ENCODE measurements around the gene ARHGAP6.
A peak's percentile ranks its signal among the peaks of the same experiment; 100 is the strongest.

ARHGAP6 gene

DNA sequence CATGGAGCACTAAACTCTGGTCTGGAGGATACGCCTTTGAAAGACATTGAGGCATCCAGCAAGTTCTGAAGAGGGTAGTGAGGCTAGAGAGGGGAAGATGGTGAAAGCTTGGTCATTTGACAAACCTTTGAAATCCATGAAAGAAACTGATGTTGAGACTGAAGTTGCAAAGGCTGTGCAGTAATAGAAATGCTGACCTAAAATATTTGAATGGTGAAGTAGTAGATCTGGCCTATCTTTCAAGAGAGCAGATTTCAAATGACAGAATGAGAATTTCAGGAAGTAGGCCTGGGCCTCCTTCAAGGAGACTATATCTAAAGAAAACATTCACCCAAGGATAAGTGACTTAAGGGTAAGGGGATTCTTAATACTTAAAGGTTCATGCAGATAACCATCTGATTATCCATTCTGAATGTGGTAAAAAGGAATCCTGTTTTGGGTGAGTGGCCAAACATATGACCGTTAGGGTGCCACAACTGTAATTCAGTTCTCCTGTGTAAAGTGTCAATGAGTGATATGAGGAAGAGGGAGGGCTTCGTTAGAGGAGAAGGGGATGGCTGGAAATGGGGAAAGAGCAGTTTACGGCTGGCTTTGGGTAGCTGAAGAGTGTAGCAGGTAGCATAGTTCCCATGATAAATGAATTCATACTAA lies 310.3 kb downstream of the ARHGAP6 start:
- Histone ChIP-seq H3K36me3 (ENCODE audit: control insufficient read depth in 2 of 2, insufficient read depth in 2 of 2, low read length in 2 of 2) (no peaks in the 10 kb centered on the region), H3K4me1 (ENCODE audit: control insufficient read depth, insufficient read depth, low read length) (peaks cover 12% of the 10 kb centered on the region), H3K9ac (ENCODE audit: low read length in 2 of 2) (no peak overlapping the region), H3K27me3 (ENCODE audit: control insufficient read depth in 1 of 2, insufficient read depth in 2 of 2, low read length in 2 of 2) (peaks cover 0 to 2% of the 10 kb centered on the region in 2 donors), H3K4me3 (ENCODE audit: low read length in 2 of 2) (no peak overlapping the region), H3K27ac (ENCODE audit: low read length) (no peak overlapping the region), H3K9me3 (ENCODE audit: control insufficient read depth in 2 of 2, low read length in 2 of 2) (no peaks in the 10 kb centered on the region)

DNA sequence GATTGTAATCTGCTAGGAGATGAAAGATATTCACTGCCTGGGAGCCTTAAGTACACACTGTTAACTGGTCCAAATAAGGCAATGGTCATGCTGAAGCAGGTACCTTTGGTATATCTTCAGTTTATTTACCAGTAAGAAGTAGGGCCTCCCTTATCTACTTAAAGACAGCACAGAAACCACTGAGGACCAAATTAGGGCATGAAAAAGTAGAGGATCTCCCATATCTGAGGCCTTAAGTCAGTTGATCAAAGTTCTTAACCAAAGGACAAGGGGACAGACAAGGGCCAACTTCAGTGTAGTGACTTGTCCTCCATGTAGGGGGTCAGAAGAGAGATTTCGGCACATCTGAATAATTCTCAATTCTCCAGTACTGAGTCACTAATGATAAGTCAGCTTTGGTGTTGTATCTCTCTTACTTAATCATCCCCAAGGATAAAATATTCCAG lies 313.4 kb downstream of the ARHGAP6 start:
- no peak overlapping the region for H3K4me3 ChIP-seq (ENCODE audit: low read length in 2 of 2)
- H3K4me1 ChIP-seq (ENCODE audit: control insufficient read depth, insufficient read depth, low read length): peaks cover 14% of the 10 kb centered on the region
- no peaks in the 10 kb centered on the region for H3K36me3 ChIP-seq (ENCODE audit: control insufficient read depth in 2 of 2, insufficient read depth in 2 of 2, low read length in 2 of 2)
- no peak overlapping the region for H3K9ac ChIP-seq (ENCODE audit: low read length in 2 of 2)
- no peaks in the 10 kb centered on the region for H3K9me3 ChIP-seq (ENCODE audit: control insufficient read depth in 2 of 2, low read length in 2 of 2)
- H3K27ac ChIP-seq (ENCODE audit: low read length): no peak overlapping the region
- H3K27me3 ChIP-seq (ENCODE audit: control insufficient read depth in 1 of 2, insufficient read depth in 2 of 2, low read length in 2 of 2): peaks cover 0 to 2% of the 10 kb centered on the region in 2 donors

DNA sequence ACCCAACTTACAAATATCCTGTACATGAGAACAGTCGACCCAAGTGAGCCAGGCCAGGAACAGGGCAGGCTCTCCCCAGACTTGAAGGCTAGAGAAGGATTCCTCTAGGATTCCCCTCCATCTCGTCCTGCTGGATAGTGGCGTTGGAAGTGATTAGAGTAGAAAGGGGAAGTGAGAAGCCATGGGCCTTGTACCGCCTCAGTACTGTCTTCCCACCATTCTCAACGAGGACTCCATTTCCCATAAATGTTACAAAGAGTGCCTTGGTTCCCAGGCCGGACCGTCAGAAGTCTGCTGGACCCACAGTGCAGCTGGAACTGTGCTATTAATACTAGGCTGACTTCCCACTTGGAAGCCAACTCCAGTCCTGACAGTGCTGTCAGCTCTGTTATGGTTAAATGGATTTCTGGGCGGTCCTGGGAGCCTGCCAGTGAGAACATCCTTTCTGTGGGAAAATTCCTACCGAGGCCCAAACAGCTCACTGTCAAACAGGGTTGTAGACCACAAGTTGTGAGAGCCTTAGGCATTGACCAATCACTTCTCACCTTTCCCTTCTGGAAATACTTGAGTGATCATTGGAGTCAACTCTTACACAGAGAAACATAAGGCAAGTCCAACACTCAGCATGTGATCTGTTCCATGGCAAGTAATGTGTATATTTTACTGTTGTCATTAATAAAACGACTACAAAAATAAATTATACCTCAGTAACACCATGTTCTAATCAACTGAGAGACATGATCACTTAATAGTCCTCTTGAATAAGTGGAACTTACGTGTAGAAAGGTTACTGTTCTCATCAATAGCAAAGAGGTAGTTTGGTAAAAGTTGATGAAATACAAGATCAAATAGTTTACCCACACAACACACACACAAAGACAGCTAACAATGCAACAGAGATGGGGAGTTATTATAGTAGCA lies 314.1 kb downstream of the ARHGAP6 start:
- Histone ChIP-seq H3K27me3 (ENCODE audit: control insufficient read depth in 1 of 2, insufficient read depth in 2 of 2, low read length in 2 of 2) (peaks cover 0 to 2% of the 10 kb centered on the region in 2 donors), H3K4me3 (ENCODE audit: low read length in 2 of 2) (peak overlapping the region in 1 of 2 donors; percentile 30), H3K9ac (ENCODE audit: low read length in 2 of 2) (no peak overlapping the region), H3K4me1 (ENCODE audit: control insufficient read depth, insufficient read depth, low read length) (peaks cover 14% of the 10 kb centered on the region), H3K9me3 (ENCODE audit: control insufficient read depth in 2 of 2, low read length in 2 of 2) (no peaks in the 10 kb centered on the region), H3K36me3 (ENCODE audit: control insufficient read depth in 2 of 2, insufficient read depth in 2 of 2, low read length in 2 of 2) (no peaks in the 10 kb centered on the region), H3K27ac (ENCODE audit: low read length) (peak overlapping the region; percentile 32)

DNA sequence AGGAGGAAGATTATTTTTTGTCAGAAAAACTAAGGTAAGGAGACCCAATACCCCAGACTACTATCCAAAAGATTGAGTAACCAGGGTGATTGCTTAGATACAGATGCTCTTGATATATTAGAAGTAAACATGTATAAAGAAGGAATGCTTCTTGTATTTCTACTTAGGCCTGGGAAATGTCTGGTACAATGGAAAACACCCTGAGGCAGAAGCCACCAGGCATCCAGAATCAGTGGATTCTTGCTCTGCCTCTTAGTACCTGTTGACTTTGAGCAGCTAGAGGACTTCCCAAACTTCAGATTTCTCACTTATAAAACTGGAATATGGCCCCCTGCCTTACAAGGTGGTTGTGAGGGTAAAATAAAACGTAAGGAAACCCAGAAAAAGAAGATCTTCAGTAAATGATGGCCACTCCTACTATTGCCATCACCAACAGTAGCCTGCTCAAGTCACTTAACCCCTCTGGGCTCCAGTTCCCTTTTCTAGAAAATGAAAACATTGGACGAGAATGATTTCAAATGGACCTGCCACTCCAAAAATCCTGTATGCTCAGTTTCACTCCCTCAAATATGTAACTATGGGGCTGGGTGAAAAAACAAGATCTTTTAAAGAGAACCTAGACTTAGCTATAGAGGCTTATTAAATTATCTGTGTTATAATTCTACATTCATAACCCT lies 315.9 kb downstream of the ARHGAP6 start:
- no peaks in the 10 kb centered on the region for H3K36me3 ChIP-seq (ENCODE audit: control insufficient read depth in 2 of 2, insufficient read depth in 2 of 2, low read length in 2 of 2)
- no peak overlapping the region for H3K4me3 ChIP-seq (ENCODE audit: low read length in 2 of 2)
- H3K4me1 ChIP-seq (ENCODE audit: control insufficient read depth, insufficient read depth, low read length): peaks cover 14% of the 10 kb centered on the region
- no peak overlapping the region for H3K27ac ChIP-seq (ENCODE audit: low read length)
- H3K9me3 ChIP-seq (ENCODE audit: control insufficient read depth in 2 of 2, low read length in 2 of 2): no peaks in the 10 kb centered on the region
- H3K27me3 ChIP-seq (ENCODE audit: control insufficient read depth in 1 of 2, insufficient read depth in 2 of 2, low read length in 2 of 2): peaks cover 0 to 2% of the 10 kb centered on the region in 2 donors
- H3K9ac ChIP-seq (ENCODE audit: low read length in 2 of 2): peak overlapping the region in 1 of 2 donors; percentile 5

DNA sequence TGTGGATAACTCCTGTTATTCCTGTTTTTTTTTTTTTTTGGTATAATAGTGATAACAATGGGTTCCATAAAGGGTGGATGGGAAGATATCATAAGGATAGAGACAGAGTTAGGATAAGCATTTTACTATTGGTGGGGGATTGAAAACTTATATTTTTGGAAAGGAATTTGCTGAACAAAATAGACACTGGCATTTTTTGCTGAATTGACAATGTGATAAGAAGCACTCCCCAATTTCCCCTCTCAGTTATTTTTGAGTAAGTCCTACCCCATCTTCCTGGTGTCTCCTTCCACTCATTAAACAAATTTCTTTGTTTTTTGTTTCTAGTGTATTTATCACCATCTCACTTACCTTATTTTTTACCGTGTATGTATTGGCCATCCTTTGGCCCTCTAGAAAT lies 316.7 kb downstream of the ARHGAP6 start:
- Histone ChIP-seq H3K9ac (ENCODE audit: low read length in 2 of 2) (no peak overlapping the region), H3K4me3 (ENCODE audit: low read length in 2 of 2) (no peak overlapping the region), H3K27ac (ENCODE audit: low read length) (no peak overlapping the region), H3K4me1 (ENCODE audit: control insufficient read depth, insufficient read depth, low read length) (peaks cover 14% of the 10 kb centered on the region), H3K9me3 (ENCODE audit: control insufficient read depth in 2 of 2, low read length in 2 of 2) (no peaks in the 10 kb centered on the region), H3K27me3 (ENCODE audit: control insufficient read depth in 1 of 2, insufficient read depth in 2 of 2, low read length in 2 of 2) (peaks cover 0 to 2% of the 10 kb centered on the region in 2 donors), H3K36me3 (ENCODE audit: control insufficient read depth in 2 of 2, insufficient read depth in 2 of 2, low read length in 2 of 2) (no peaks in the 10 kb centered on the region)

DNA sequence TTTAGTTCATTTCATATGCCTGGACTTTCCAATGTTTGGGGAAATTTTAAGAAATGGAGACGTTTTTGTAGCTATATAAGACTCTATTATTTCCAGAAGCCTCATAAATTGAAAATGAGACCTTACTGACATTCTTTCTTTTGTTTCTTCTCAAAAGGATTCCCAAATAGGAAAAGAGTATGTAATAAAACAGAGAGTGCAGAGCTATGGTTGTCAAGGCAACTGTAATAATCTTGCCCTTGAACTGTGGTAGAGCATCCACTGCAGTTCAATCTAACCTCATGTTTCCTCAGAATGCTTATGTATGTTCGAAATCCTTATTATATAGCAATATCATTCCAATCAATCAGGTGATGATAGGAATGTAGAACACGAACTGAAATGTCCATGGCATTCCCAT lies 318.4 kb downstream of the ARHGAP6 start:
- Histone ChIP-seq H3K4me1 (ENCODE audit: control insufficient read depth, insufficient read depth, low read length) (peaks cover 8% of the 10 kb centered on the region), H3K9me3 (ENCODE audit: control insufficient read depth in 2 of 2, low read length in 2 of 2) (no peaks in the 10 kb centered on the region), H3K36me3 (ENCODE audit: control insufficient read depth in 2 of 2, insufficient read depth in 2 of 2, low read length in 2 of 2) (no peaks in the 10 kb centered on the region), H3K9ac (ENCODE audit: low read length in 2 of 2) (no peak overlapping the region), H3K27ac (ENCODE audit: low read length) (no peak overlapping the region), H3K4me3 (ENCODE audit: low read length in 2 of 2) (no peak overlapping the region), H3K27me3 (ENCODE audit: control insufficient read depth in 1 of 2, insufficient read depth in 2 of 2, low read length in 2 of 2) (peaks cover 0 to 2% of the 10 kb centered on the region in 2 donors)

DNA sequence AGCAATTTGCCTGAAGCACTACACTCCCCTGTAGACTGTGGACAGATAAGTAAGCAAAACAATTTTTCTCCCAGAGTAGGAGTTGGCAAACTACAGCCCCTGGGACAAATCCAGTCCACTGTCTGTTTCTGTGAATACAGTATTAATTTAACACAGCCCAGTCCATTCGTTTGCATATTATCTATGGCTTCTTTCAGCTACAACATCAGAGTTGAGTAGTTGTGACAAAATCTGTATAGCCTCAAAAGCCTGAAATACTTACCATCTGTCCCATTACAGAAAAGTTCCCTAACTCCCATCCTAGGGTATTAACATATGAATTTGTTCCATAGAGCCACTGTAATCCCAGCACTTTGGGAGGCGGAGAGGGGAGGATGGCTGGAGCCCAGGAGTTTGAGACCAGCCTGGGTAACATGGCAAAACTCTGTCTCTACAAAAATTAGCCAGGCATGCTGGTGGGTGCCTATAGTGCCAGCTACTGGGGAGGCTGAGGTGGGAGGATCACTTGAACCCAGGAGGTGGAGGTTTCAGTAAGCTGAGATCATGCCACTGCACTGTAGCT lies 319.5 kb downstream of the ARHGAP6 start:
- no peak overlapping the region for H3K27ac ChIP-seq (ENCODE audit: low read length)

DNA sequence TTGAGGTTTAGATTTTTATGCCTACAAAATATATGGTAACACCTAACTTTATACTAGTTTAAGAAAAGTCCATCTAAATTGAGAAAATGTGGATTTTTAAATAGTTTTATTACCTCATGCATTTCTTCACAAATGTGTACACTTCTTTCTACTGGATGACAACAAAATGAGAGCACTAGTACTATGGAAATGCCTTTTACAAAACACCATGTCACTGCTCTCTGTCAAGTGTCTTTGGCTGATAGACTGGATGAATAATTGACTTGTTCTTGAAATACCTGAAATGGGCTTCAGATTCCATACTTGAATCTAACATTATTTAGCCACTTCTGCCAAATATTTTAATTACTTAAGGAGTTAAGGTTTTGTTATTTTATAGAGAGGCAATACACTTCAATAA lies 323.0 kb downstream of the ARHGAP6 start:
- Histone ChIP-seq H3K27me3 (ENCODE audit: control insufficient read depth in 1 of 2, insufficient read depth in 2 of 2, low read length in 2 of 2) (no peaks in the 10 kb centered on the region), H3K4me3 (ENCODE audit: low read length in 2 of 2) (no peak overlapping the region), H3K9me3 (ENCODE audit: control insufficient read depth in 2 of 2, low read length in 2 of 2) (no peaks in the 10 kb centered on the region), H3K36me3 (ENCODE audit: control insufficient read depth in 2 of 2, insufficient read depth in 2 of 2, low read length in 2 of 2) (no peaks in the 10 kb centered on the region), H3K9ac (ENCODE audit: low read length in 2 of 2) (no peak overlapping the region), H3K4me1 (ENCODE audit: control insufficient read depth, insufficient read depth, low read length) (peaks cover 2% of the 10 kb centered on the region), H3K27ac (ENCODE audit: low read length) (no peak overlapping the region)

More for the DNA sequence above, 319.5 kb downstream of the ARHGAP6 start:
- H3K9ac ChIP-seq (ENCODE audit: low read length in 2 of 2): no peak overlapping the region
- no peaks in the 10 kb centered on the region for H3K27me3 ChIP-seq (ENCODE audit: control insufficient read depth in 1 of 2, insufficient read depth in 2 of 2, low read length in 2 of 2)
- no peaks in the 10 kb centered on the region for H3K9me3 ChIP-seq (ENCODE audit: control insufficient read depth in 2 of 2, low read length in 2 of 2)
- peaks cover 5% of the 10 kb centered on the region for H3K4me1 ChIP-seq (ENCODE audit: control insufficient read depth, insufficient read depth, low read length)
- no peak overlapping the region for H3K4me3 ChIP-seq (ENCODE audit: low read length in 2 of 2)
- H3K36me3 ChIP-seq (ENCODE audit: control insufficient read depth in 2 of 2, insufficient read depth in 2 of 2, low read length in 2 of 2): no peaks in the 10 kb centered on the region

DNA sequence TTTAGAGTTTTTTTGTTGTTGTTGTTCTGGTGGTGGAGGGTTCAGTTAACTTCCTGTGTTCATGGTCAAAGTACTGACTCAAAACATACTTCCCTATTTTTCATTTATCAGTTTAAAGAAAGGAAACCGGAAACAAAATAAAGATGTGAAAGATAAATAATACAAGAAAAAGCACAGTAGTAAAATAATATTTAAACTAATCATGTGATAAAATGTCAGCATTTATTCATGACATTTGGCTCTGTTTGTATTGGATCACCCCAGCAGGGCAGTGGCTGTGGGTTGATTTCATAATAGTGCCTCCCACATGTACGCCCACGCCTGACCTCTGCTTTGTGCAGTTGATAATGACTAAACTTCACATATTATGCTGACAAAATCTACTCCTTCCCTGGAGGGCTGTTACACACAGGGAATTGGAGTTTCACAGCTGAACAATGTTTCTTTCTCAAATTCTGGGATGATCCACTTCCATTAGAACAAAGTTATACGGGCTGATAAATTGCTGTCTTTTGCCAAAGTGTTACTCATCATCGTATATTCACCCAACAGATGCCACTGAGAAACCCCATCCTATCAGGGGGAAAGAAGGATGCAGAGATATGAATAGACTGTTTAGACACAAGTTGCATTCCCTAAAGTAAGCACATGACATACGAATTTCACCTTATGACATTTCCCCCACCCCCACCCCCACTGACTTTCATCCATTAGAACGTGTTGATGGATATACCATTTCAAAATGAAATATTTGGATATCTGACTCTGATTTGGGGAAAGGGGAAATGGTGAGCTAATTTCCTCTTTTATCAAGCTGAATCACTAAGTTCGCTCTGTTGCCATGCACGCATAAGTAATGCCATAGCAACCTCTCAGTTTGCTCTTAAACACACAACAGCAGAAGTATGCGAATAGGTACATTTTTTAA lies 324.2 kb downstream of the ARHGAP6 start:
- Histone ChIP-seq H3K36me3 (ENCODE audit: control insufficient read depth in 2 of 2, insufficient read depth in 2 of 2, low read length in 2 of 2) (no peaks in the 10 kb centered on the region), H3K27ac (ENCODE audit: low read length) (no peak overlapping the region), H3K4me1 (ENCODE audit: control insufficient read depth, insufficient read depth, low read length) (peaks cover 2% of the 10 kb centered on the region), H3K9ac (ENCODE audit: low read length in 2 of 2) (no peak overlapping the region), H3K4me3 (ENCODE audit: low read length in 2 of 2) (no peak overlapping the region), H3K9me3 (ENCODE audit: control insufficient read depth in 2 of 2, low read length in 2 of 2) (no peaks in the 10 kb centered on the region), H3K27me3 (ENCODE audit: control insufficient read depth in 1 of 2, insufficient read depth in 2 of 2, low read length in 2 of 2) (no peaks in the 10 kb centered on the region)
